IMR-90 (cell line): ENCODE results near the gene PIK3C3. TPM values are rescaled to one million over a fixed set of nuclear protein-coding genes. Genes with fewer than 3 reads are reported as not detected.

Experiments used
- ATAC-seq: fragments of 200-7000 bp; cut with Tn5 transposase; 2 replicates; pipeline ENCODE4 v1.9.1; 2020; ENCODE audit warnings: low read depth, mild to moderate bottlenecking, moderate library complexity
- BruUV-seq: library from RNA; stranded (reverse); fragments of 400-500 nt; replicated peaks from 2 replicates; lab custom pipeline; 2021; lab: Mats Ljungman, UMichigan
- CTCF ChIA-PET: fragments of 300-600 bp; formaldehyde crosslinking; extraction: SDS; loops from one replicate; lab custom pipeline; 2021; ENCODE audit warnings: antibody characterized with exemption; lab: Yijun Ruan, JAX
- POLR2A ChIA-PET: fragments of 300-600 bp; sonication (Branson Sonifier 250); formaldehyde crosslinking; loops from one replicate; lab custom pipeline; 2022; ENCODE audit warnings: antibody characterized with exemption; ENCODE audit not compliant: unreplicated experiment; lab: Charles Lee
- DNase-seq: peaks from one replicate; pipeline ENCODE4 v3.0.0; 2013
- H2AFZ ChIP-seq: replicated peaks from 2 replicates; pipeline ENCODE3; 2013; ENCODE audit warnings: low read length, mild to moderate bottlenecking; ENCODE audit not compliant: poor library complexity
- H2AK5ac ChIP-seq: 2 replicates; pipeline ENCODE4 v1.6.1; 2013; ENCODE audit warnings: low read depth, low read length, inconsistent platforms
- H2AK9ac ChIP-seq: replicated peaks from 2 replicates; pipeline ENCODE3; 2013; ENCODE audit warnings: mild to moderate bottlenecking, low read depth, low read length, moderate library complexity; ENCODE audit not compliant: poor library complexity
- H2BK120ac ChIP-seq: 2 replicates; pipeline ENCODE4 v1.6.1; 2013; ENCODE audit warnings: low read depth, low read length, inconsistent platforms
- H2BK15ac ChIP-seq: 3 replicates; pipeline ENCODE4 v1.6.1; 2013; ENCODE audit warnings: low read depth, low read length, inconsistent platforms
- H2BK20ac ChIP-seq: 2 replicates; pipeline ENCODE4 v1.6.1; 2013; ENCODE audit warnings: low read depth, mild to moderate bottlenecking, inconsistent platforms, low read length, moderate library complexity
- H2BK5ac ChIP-seq: 2 replicates; pipeline ENCODE4 v1.6.1; 2013; ENCODE audit warnings: mild to moderate bottlenecking, low read depth, low read length, inconsistent platforms; ENCODE audit not compliant: poor library complexity, severe bottlenecking
- H3K14ac ChIP-seq: replicated peaks from 2 replicates; pipeline ENCODE4 v1.6.1; 2013; ENCODE audit warnings: low read depth, low read length, inconsistent platforms
- H3K18ac ChIP-seq: 2 replicates; pipeline ENCODE4 v1.6.1; 2013; ENCODE audit warnings: low read depth, low read length, control low read depth
- H3K23ac ChIP-seq: 2 replicates; pipeline ENCODE4 v1.6.1; 2013; ENCODE audit warnings: low read depth, low read length, inconsistent platforms
- H3K27ac ChIP-seq: 2 replicates; pipeline ENCODE4 v1.5.1; 2013; ENCODE audit warnings: mild to moderate bottlenecking, control low read depth, low read length; ENCODE audit not compliant: insufficient read depth
- H3K27me3 ChIP-seq: 2 replicates; pipeline ENCODE4 v1.6.1; 2013; ENCODE audit warnings: low read length; ENCODE audit not compliant: control insufficient read depth, insufficient read depth
- H3K36me3 ChIP-seq: 2 replicates; pipeline ENCODE4 v1.6.1; 2013; ENCODE audit warnings: low read length, mixed read lengths; ENCODE audit not compliant: control insufficient read depth, insufficient read depth
- H3K4ac ChIP-seq: 2 replicates; pipeline ENCODE4 v1.6.1; 2013; ENCODE audit warnings: low read depth, low read length, inconsistent platforms
- H3K4me1 ChIP-seq: 2 replicates; pipeline ENCODE4 v1.6.1; 2013; ENCODE audit warnings: low read length, mixed read lengths; ENCODE audit not compliant: control insufficient read depth, insufficient read depth
- H3K4me2 ChIP-seq: 2 replicates; pipeline ENCODE4 v1.6.1; 2013; ENCODE audit warnings: low read depth, mild to moderate bottlenecking, control low read depth, low read length, moderate library complexity
- H3K4me3 ChIP-seq: 2 replicates; pipeline ENCODE4 v1.5.1; 2013; ENCODE audit warnings: low read depth, mild to moderate bottlenecking, control low read depth, low read length, moderate library complexity; ENCODE audit not compliant: insufficient read depth
- H3K56ac ChIP-seq: 2 replicates; pipeline ENCODE4 v1.6.1; 2013; ENCODE audit warnings: low read length, inconsistent platforms; ENCODE audit not compliant: insufficient read depth; ENCODE audit errors: extremely low read depth
- H3K79me1 ChIP-seq, 2 experiments: 2 replicates each; pipeline ENCODE4 v1.6.1; 2013; ENCODE audit warnings: low read length in 2 of 2, inconsistent platforms in 1 of 2, low read depth in 1 of 2
- H3K9ac ChIP-seq: 2 replicates; pipeline ENCODE4 v1.6.1; 2013; ENCODE audit warnings: low read depth, low read length, control low read depth
- H3K9me1 ChIP-seq: 2 replicates; pipeline ENCODE4 v1.6.1; 2013; ENCODE audit warnings: low read length, inconsistent platforms; ENCODE audit not compliant: insufficient read depth
- H3K9me3 ChIP-seq: 2 replicates; pipeline ENCODE4 v1.6.1; 2013; ENCODE audit warnings: low read length; ENCODE audit not compliant: control insufficient read depth, insufficient read depth
- H4K20me1 ChIP-seq: 2 replicates; pipeline ENCODE4 v1.6.1; 2013; ENCODE audit warnings: low read length, inconsistent platforms; ENCODE audit not compliant: insufficient read depth
- H4K5ac ChIP-seq: 2 replicates; pipeline ENCODE4 v1.6.1; 2013; ENCODE audit warnings: mild to moderate bottlenecking, low read depth, low read length, control low read depth
- H4K8ac ChIP-seq, 2 experiments: 2 replicates each; pipeline ENCODE4 v1.6.1; 2013; ENCODE audit warnings: low read depth in 2 of 2, low read length in 2 of 2, control low read depth in 1 of 2, inconsistent platforms in 1 of 2
- H4K91ac ChIP-seq: 2 replicates; pipeline ENCODE4 v1.6.1; 2013; ENCODE audit warnings: low read depth, low read length, inconsistent platforms; ENCODE audit not compliant: insufficient read depth
- BHLHE40 ChIP-seq: fragments of 150-350 bp; IDR thresholded peaks from 2 replicates; pipeline ENCODE4 v1.6.1; 2016; ENCODE audit warnings: mild to moderate bottlenecking, low read depth, low read length
- CEBPB ChIP-seq: IDR thresholded peaks from 2 replicates; pipeline ENCODE4 v1.6.1; 2012; ENCODE audit warnings: low read depth, low read length, improper control_type of control experiment
- CHD1 ChIP-seq: IDR thresholded peaks from 2 replicates; pipeline ENCODE4 v1.6.1; 2012; ENCODE audit warnings: low read depth, low read length, improper control_type of control experiment
- ELK1 ChIP-seq: fragments of 150-350 bp; IDR thresholded peaks from 2 replicates; pipeline ENCODE4 v1.6.1; 2016; ENCODE audit warnings: low read depth, mild to moderate bottlenecking, low read length, moderate library complexity, borderline replicate concordance
- FOS ChIP-seq: fragments of 150-350 bp; IDR thresholded peaks from 2 replicates; pipeline ENCODE4 v1.6.1; 2016; ENCODE audit warnings: low read depth, low read length
- MAFK ChIP-seq: IDR thresholded peaks from 2 replicates; pipeline ENCODE4 v1.6.1; 2012; ENCODE audit warnings: low read depth, low read length, improper control_type of control experiment
- MAZ ChIP-seq: IDR thresholded peaks from 2 replicates; pipeline ENCODE4 v1.6.1; 2012; ENCODE audit warnings: low read depth, mild to moderate bottlenecking, low read length, improper control_type of control experiment, moderate library complexity, borderline replicate concordance
- MXI1 ChIP-seq: IDR thresholded peaks from 2 replicates; pipeline ENCODE4 v1.6.1; 2012; ENCODE audit warnings: low read depth, mild to moderate bottlenecking, low read length, moderate library complexity, borderline replicate concordance
- NFE2L2 ChIP-seq: fragments of 150-350 bp; IDR thresholded peaks from 2 replicates; pipeline ENCODE4 v1.6.1; 2016; ENCODE audit warnings: low read depth, mild to moderate bottlenecking, low read length
- POLR2A ChIP-seq: IDR thresholded peaks from 2 replicates; pipeline ENCODE4 v1.6.1; 2012; ENCODE audit warnings: mild to moderate bottlenecking, low read depth, low read length
- RAD21 ChIP-seq: IDR thresholded peaks from 2 replicates; pipeline ENCODE4 v1.6.1; 2012; ENCODE audit warnings: low read length, improper control_type of control experiment
- RCOR1 ChIP-seq: IDR thresholded peaks from 2 replicates; pipeline ENCODE4 v1.6.1; 2012; ENCODE audit warnings: mild to moderate bottlenecking, low read length, improper control_type of control experiment; ENCODE audit not compliant: insufficient replicate concordance
- RFX5 ChIP-seq: IDR thresholded peaks from 2 replicates; pipeline ENCODE4 v1.8.0; 2012; ENCODE audit warnings: low read depth, mild to moderate bottlenecking, low read length, moderate library complexity
- SMC3 ChIP-seq: fragments of 150-350 bp; IDR thresholded peaks from 2 replicates; pipeline ENCODE4 v1.6.1; 2016; ENCODE audit warnings: low read depth, mild to moderate bottlenecking, antibody characterized with exemption, low read length, moderate library complexity
- WGBS, 2 experiments: methylation state at CpG; one replicate each; pipeline versions ENCODE4 v1.1.5 to v1.1.7; 2013; ENCODE audit warnings: missing lambda C conversion rate in 2 of 2; ENCODE audit not compliant: insufficient read length in 1 of 2; ENCODE audit errors: extremely low coverage in 2 of 2; 5-methylcytosine and 5-hydroxymethylcytosine counted together
- dilution Hi-C: fragments of 300-500 bp; cut with HindIII; formaldehyde crosslinking; loops from one replicate; pipeline ENCODE4 v1.14.3; 2018; ENCODE audit warnings: low sequenced_read_pairs; ENCODE audit not compliant: unreplicated experiment
- in situ Hi-C: fragments of 300-500 bp; cut with MboI; formaldehyde crosslinking; loops from 3 replicates; pipeline ENCODE4 v1.14.3; 2019; ENCODE audit warnings: low sequenced_read_pairs, inconsistent platforms, mixed read lengths
- intact Hi-C: fragments of 100-400 bp; cut with micrococcal nuclease; formaldehyde crosslinking; loops from 2 replicates; pipeline ENCODE4 v1.10.0; 2022
- polyA plus RNA-seq, 3 experiments: library from polyadenylated mRNA; depleted of rRNA; stranded (reverse); fragments of >200 nt; gene quantifications; 2 replicates each; pipeline ENCODE4 v1.2.3, GENCODE V29; 2012; ENCODE audit warnings: low replicate concordance in 1 of 3
- total RNA-seq: library from RNA; depleted of rRNA; stranded (reverse); fragments of >200 nt; gene quantifications from 2 replicates; pipeline ENCODE4 v1.2.3, GENCODE V29; 2012
- TF ChIP-seq, protein P1 (sequence below): fragments of 150-350 bp; IDR thresholded peaks from 2 replicates; pipeline ENCODE4 v1.6.1; 2017; ENCODE audit warnings: mild to moderate bottlenecking, antibody characterized with exemption, low read length, low read depth
- TF ChIP-seq, protein P2 (sequence below): conservative IDR thresholded peaks from 2 replicates; pipeline ENCODE4 v1.5.1; 2012; ENCODE audit warnings: mild to moderate bottlenecking, low read depth, low read length, improper control_type of control experiment

PIK3C3 gene
- total and polyA plus RNA-seq, 2 of the 4 experiments (the other 2 are of a cell fraction) = 41.2 to 57.2 TPM

- Histone ChIP-seq H3K4me1 (no peaks in the 10 kb centered on the region), H3K23ac (no peak overlapping the region), H3K79me1 (peaks cover 8 to 16% of the 10 kb centered on the region in 2 experiments), H4K20me1 (no peaks in the 10 kb centered on the region), H3K4me3 (no peak overlapping the region), H4K5ac (no peak overlapping the region), H3K27me3 (no peaks in the 10 kb centered on the region), H3K4me2 (no peak overlapping the region), H2BK15ac (no peak overlapping the region), H4K8ac (no peak overlapping the region), H3K9ac (no peak overlapping the region), H3K27ac (no peak overlapping the region), H3K4ac (no peak overlapping the region), H4K91ac (no peak overlapping the region), H3K14ac (no peak overlapping the region), H3K18ac (no peak overlapping the region), H2AK5ac (no peak overlapping the region), H2AFZ (no peak overlapping the region), H3K56ac (no peak overlapping the region), H2BK5ac (no peak overlapping the region), H2BK20ac (no peak overlapping the region), H2AK9ac (no peak overlapping the region), H2BK120ac (no peak overlapping the region), H3K36me3 (peaks cover 10% of the 10 kb centered on the region), H3K9me3 (no peaks in the 10 kb centered on the region), H3K9me1 (peaks cover 3% of the 10 kb centered on the region; the same call in 1 of the 2 replicates)
- intact Hi-C loops = no loop called here
- dilution Hi-C loops = no loop called here
- in situ Hi-C loops = no loop called here
- TF ChIP-seq MXI1 (no peak), MAFK (no peak), CHD1 (no peak), SMC3 (no peak), NFE2L2 (no peak), RAD21 (no peak), POLR2A (no peak), ELK1 (no peak), MAZ (no peak), RFX5 (no peak), CEBPB (no peak), RCOR1 (no peak), BHLHE40 (no peak), FOS (no peak)
- TF ChIP-seq, protein P1, sequence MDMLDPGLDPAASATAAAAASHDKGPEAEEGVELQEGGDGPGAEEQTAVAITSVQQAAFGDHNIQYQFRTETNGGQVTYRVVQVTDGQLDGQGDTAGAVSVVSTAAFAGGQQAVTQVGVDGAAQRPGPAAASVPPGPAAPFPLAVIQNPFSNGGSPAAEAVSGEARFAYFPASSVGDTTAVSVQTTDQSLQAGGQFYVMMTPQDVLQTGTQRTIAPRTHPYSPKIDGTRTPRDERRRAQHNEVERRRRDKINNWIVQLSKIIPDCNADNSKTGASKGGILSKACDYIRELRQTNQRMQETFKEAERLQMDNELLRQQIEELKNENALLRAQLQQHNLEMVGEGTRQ = no peak
- TF ChIP-seq, protein P2, sequence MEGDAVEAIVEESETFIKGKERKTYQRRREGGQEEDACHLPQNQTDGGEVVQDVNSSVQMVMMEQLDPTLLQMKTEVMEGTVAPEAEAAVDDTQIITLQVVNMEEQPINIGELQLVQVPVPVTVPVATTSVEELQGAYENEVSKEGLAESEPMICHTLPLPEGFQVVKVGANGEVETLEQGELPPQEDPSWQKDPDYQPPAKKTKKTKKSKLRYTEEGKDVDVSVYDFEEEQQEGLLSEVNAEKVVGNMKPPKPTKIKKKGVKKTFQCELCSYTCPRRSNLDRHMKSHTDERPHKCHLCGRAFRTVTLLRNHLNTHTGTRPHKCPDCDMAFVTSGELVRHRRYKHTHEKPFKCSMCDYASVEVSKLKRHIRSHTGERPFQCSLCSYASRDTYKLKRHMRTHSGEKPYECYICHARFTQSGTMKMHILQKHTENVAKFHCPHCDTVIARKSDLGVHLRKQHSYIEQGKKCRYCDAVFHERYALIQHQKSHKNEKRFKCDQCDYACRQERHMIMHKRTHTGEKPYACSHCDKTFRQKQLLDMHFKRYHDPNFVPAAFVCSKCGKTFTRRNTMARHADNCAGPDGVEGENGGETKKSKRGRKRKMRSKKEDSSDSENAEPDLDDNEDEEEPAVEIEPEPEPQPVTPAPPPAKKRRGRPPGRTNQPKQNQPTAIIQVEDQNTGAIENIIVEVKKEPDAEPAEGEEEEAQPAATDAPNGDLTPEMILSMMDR = no peak
- no TSS peak for BruUV-seq
- WGBS, 2 experiments = no CpG with 5 or more reads among the region's 5 CpGs
- ChIA-PET POLR2A (no interaction called here), CTCF (no interaction called here)
- DNase-seq (no peak), ATAC-seq (no peak)
Measured at GRCh38 chr18:41989508-41989907, 34.5 kb downstream of the PIK3C3 start.
